K562 (cell line): ENCODE data around the gene BCAS4. TPM values are rescaled to one million over a fixed set of nuclear protein-coding genes. Genes with fewer than 3 reads are reported as not detected.
"Not testable (repeated sequence)": the region's sequence is repeated elsewhere in the genome, so short reads cannot be mapped to it uniquely, and the experiment has no call there.

Experiments used
- CBFA2T2 ChIP-seq: fragments of 450-650 bp; conservative IDR thresholded peaks from 2 replicates; pipeline ENCODE4 v1.6.1; 2017; ENCODE audit warnings: mild to moderate bottlenecking
- CXXC5 ChIP-seq: fragments of 250-450 bp; sonication (Bioruptor Pico); IDR thresholded peaks from 2 replicates; pipeline ENCODE4 v1.8.0; 2022; ENCODE audit warnings: inconsistent platforms, mild to moderate bottlenecking, moderate library complexity
- FOXM1 ChIP-seq, 2 experiments: fragments of 450-650 bp in 1 of 2; sonication (generic) in 1 of 2; formaldehyde crosslinking in 1 of 2; IDR thresholded peaks; 2 replicates each; pipeline versions ENCODE4 v1.6.1 to v1.9.0; 2017 to 2022; ENCODE audit warnings: low read depth in 2 of 2, mild to moderate bottlenecking in 2 of 2, missing genetic modification reagents in 1 of 2, moderate library complexity in 1 of 2
- HDAC1 ChIP-seq, 2 experiments: fragments of 450-650 bp; IDR thresholded peaks; 2 replicates each; pipeline ENCODE4 v1.6.1; 2016 to 2017; ENCODE audit warnings: inconsistent platforms in 1 of 2, mild to moderate bottlenecking in 1 of 2, moderate library complexity in 1 of 2
- OTX1 ChIP-seq: fragments of 450-650 bp; formaldehyde crosslinking; IDR thresholded peaks from 2 replicates; pipeline ENCODE4 v1.4.0; 2022; ENCODE audit warnings: mild to moderate bottlenecking
- PBX2 ChIP-seq, 2 experiments: IDR thresholded peaks in 1 of 2; conservative IDR thresholded peaks in 1 of 2; 2 replicates each; pipeline ENCODE4 v1.6.1; 2016; ENCODE audit warnings: low read depth in 2 of 2, mild to moderate bottlenecking in 1 of 2, missing compliant biosample characterization in 1 of 2, missing genetic modification characterization in 1 of 2, moderate library complexity in 1 of 2
- TOE1 ChIP-seq, 2 experiments: fragments of 450-650 bp in 1 of 2; sonication (generic) in 1 of 2; formaldehyde crosslinking in 1 of 2; IDR thresholded peaks; 2 replicates each; pipeline versions ENCODE4 v1.7.1 to v1.8.0; 2016 to 2022; ENCODE audit warnings: borderline replicate concordance in 2 of 2, mild to moderate bottlenecking in 2 of 2, antibody characterized with exemption in 1 of 2, inconsistent platforms in 1 of 2, low read depth in 1 of 2, missing genetic modification reagents in 1 of 2, moderate library complexity in 1 of 2
- ZNF212 ChIP-seq: fragments of 450-650 bp; formaldehyde crosslinking; IDR thresholded peaks from 2 replicates; pipeline ENCODE4 v1.4.0; 2020; ENCODE audit warnings: mild to moderate bottlenecking
- ZNF584 ChIP-seq: fragments of 200-800 bp; sonication (Bioruptor generic); IDR thresholded peaks from 2 replicates; pipeline ENCODE4 v1.6.1; 2016; ENCODE audit warnings: low read depth, mild to moderate bottlenecking, missing genetic modification characterization, missing compliant biosample characterization
- polyA plus RNA-seq, 8 experiments: library from polyadenylated mRNA; depleted of rRNA in 4 of 8; stranded (reverse) in 5 of 8; unstranded in 3 of 8; fragments of >200 nt; fragmentation: Nextera tagmentation in 2 of 8; fragmentation: Illumina TruSeq in 1 of 8; extraction: Ambion mirVana in 2 of 8; extraction: Trizol in 1 of 8; gene quantifications; 2 replicates each; pipeline versions ENCODE4 v1.2.1 to v1.2.3, GENCODE V29; 2011 to 2014; ENCODE audit warnings: inconsistent platforms in 1 of 8, missing spikeins in 1 of 8
- total RNA-seq, 7 experiments: library from RNA; depleted of rRNA in 6 of 7; stranded (reverse); fragments of >200 nt in 6 of 7; fragmentation: Illumina TruSeq in 2 of 7; extraction: Trizol in 2 of 7; gene quantifications; 2 replicates each; pipeline versions ENCODE4 v1.2.1 to v1.2.3, GENCODE V29; 2011 to 2021; ENCODE audit warnings: low replicate concordance in 1 of 7
- TF ChIP-seq, protein P1 (sequence below): fragments of 450-650 bp; IDR thresholded peaks from 2 replicates; pipeline ENCODE4 v1.6.1; 2016; ENCODE audit warnings: borderline replicate concordance

The BCAS4 gene
- total and polyA plus RNA-seq, 9 of the 15 experiments (the other 6 are each of a cell fraction or from before 2014, with no cell fraction given): 0.15 to 2.3 (median 0.47) TPM

GRCh38 chr20:50766955-50767809 is 27.7 kb upstream of the BCAS4 start (continued):
- TF ChIP-seq PBX2 (CRISPR knock-in tag; IDR thresholded peaks at IDR 0.05; ENCODE audit: low read depth); FOXM1 (CRISPR knock-in tag; IDR thresholded peaks at IDR 0.05; ENCODE audit: low read depth); TOE1 (CRISPR knock-in tag; IDR thresholded peaks at IDR 0.05; ENCODE audit: borderline replicate concordance, low read depth): not testable (repeated sequence)
- TF ChIP-seq PBX2 (tag; conservative IDR thresholded peaks at IDR 0.05; ENCODE audit: low read depth) (0 out of 2 replicates have a peak, but pooled peaks have one; percentile 12), ZNF212 (CRISPR knock-in tag) (peak; percentile 89), ZNF584 (CRISPR knock-in tag) (0 out of 2 replicates have a peak, but pooled peaks have one; percentile 1), FOXM1 (IDR thresholded peaks at IDR 0.05; ENCODE audit: low read depth) (peak; percentile 34; the same call in 1 of the 2 replicates), CXXC5 (0 out of 2 replicates have a peak, but pooled peaks have one; percentile 16), HDAC1 (IDR thresholded peaks at IDR 0.05) (peak in 1 of 2 experiments; percentile 68; a peak in 1 of 4 replicates), OTX1 (CRISPR knock-in tag) (peak; percentile 71; the same call in 1 of the 2 replicates), CBFA2T2 (peak; percentile 43), TOE1 (IDR thresholded peaks at IDR 0.05; ENCODE audit: borderline replicate concordance) (peak; percentile 53; the same call in 1 of the 2 replicates)
- TF ChIP-seq, protein P1, sequence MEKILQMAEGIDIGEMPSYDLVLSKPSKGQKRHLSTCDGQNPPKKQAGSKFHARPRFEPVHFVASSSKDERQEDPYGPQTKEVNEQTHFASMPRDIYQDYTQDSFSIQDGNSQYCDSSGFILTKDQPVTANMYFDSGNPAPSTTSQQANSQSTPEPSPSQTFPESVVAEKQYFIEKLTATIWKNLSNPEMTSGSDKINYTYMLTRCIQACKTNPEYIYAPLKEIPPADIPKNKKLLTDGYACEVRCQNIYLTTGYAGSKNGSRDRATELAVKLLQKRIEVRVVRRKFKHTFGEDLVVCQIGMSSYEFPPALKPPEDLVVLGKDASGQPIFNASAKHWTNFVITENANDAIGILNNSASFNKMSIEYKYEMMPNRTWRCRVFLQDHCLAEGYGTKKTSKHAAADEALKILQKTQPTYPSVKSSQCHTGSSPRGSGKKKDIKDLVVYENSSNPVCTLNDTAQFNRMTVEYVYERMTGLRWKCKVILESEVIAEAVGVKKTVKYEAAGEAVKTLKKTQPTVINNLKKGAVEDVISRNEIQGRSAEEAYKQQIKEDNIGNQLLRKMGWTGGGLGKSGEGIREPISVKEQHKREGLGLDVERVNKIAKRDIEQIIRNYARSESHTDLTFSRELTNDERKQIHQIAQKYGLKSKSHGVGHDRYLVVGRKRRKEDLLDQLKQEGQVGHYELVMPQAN: peak; percentile 49; the same call in 1 of the 2 replicates
